IPS-15b (cell line): Measurements from ENCODE around the gene ADAM23.

Experiments
- H3K27me3 ChIP-seq: one replicate; pipeline ENCODE4 v1.6.1; 2013; ENCODE audit warnings: low read length; ENCODE audit not compliant: control insufficient read depth, insufficient read depth
- H3K36me3 ChIP-seq: one replicate; pipeline ENCODE4 v1.6.1; 2013; ENCODE audit warnings: low read length; ENCODE audit not compliant: control insufficient read depth, insufficient read depth
- H3K4me1 ChIP-seq: one replicate; pipeline ENCODE4 v1.6.1; 2013; ENCODE audit warnings: mild to moderate bottlenecking, low read length; ENCODE audit not compliant: control insufficient read depth, insufficient read depth
- H3K4me3 ChIP-seq: one replicate; pipeline ENCODE4 v1.5.1; 2013; ENCODE audit warnings: low read depth, low read length
- H3K9ac ChIP-seq: one replicate; pipeline ENCODE4 v1.6.1; 2013; ENCODE audit warnings: low read depth, mild to moderate bottlenecking, low read length
- H3K9me3 ChIP-seq: one replicate; pipeline ENCODE4 v1.6.1; 2013; ENCODE audit warnings: mild to moderate bottlenecking, low read length; ENCODE audit not compliant: control insufficient read depth, insufficient read depth

The ADAM23 gene

GRCh38 chr2:206585335-206585734, 142.0 kb downstream of the ADAM23 start:
- H3K36me3 ChIP-seq, result no peaks in the 10 kb centered on the region

GRCh38 chr2:206586609-206587008, 143.3 kb downstream of the ADAM23 start:
- Histone ChIP-seq H3K27me3 (no peaks in the 10 kb centered on the region), H3K4me3 (no peak overlapping the region), H3K4me1 (peaks cover 4% of the 10 kb centered on the region), H3K9ac (no peak overlapping the region), H3K9me3 (no peaks in the 10 kb centered on the region), H3K36me3 (no peaks in the 10 kb centered on the region)

More at GRCh38 chr2:206585335-206585734, 142.0 kb downstream of the ADAM23 start:
- H3K4me3 ChIP-seq, result no peak overlapping the region
- peaks cover 4% of the 10 kb centered on the region for H3K4me1 ChIP-seq
- no peak overlapping the region for H3K9ac ChIP-seq
- H3K27me3 ChIP-seq, result no peaks in the 10 kb centered on the region
- H3K9me3 ChIP-seq, result no peaks in the 10 kb centered on the region

GRCh38 chr2:206597717-206598218, 154.4 kb downstream of the ADAM23 start:
- H3K9ac ChIP-seq, result no peak overlapping the region
- H3K27me3 ChIP-seq, result no peaks in the 10 kb centered on the region
- no peak overlapping the region for H3K4me3 ChIP-seq
- no peaks in the 10 kb centered on the region for H3K4me1 ChIP-seq
- peaks cover 3% of the 10 kb centered on the region for H3K36me3 ChIP-seq
- no peaks in the 10 kb centered on the region for H3K9me3 ChIP-seq

GRCh38 chr2:206603243-206603642, 159.9 kb downstream of the ADAM23 start:
- H3K27me3 ChIP-seq, result no peaks in the 10 kb centered on the region
- H3K4me1 ChIP-seq, result no peaks in the 10 kb centered on the region
- H3K36me3 ChIP-seq, result no peaks in the 10 kb centered on the region
- no peak overlapping the region for H3K9ac ChIP-seq
- no peak overlapping the region for H3K4me3 ChIP-seq
- no peaks in the 10 kb centered on the region for H3K9me3 ChIP-seq

GRCh38 chr2:206610451-206610850, 167.1 kb downstream of the ADAM23 start:
- Histone ChIP-seq H3K36me3 (no peaks in the 10 kb centered on the region), H3K4me1 (no peaks in the 10 kb centered on the region), H3K9me3 (no peaks in the 10 kb centered on the region), H3K4me3 (no peak overlapping the region), H3K27me3 (no peaks in the 10 kb centered on the region), H3K9ac (no peak overlapping the region)

- no peak overlapping the region for H3K9ac ChIP-seq
These were observed 167.9 kb downstream of the ADAM23 start for GRCh38 chr2:206611191-206611590.

GRCh38 chr2:206611736-206612135, 168.4 kb downstream of the ADAM23 start:
- no peaks in the 10 kb centered on the region for H3K27me3 ChIP-seq
- no peaks in the 10 kb centered on the region for H3K4me1 ChIP-seq
- H3K9ac ChIP-seq, result no peak overlapping the region
- H3K9me3 ChIP-seq, result no peaks in the 10 kb centered on the region
- H3K4me3 ChIP-seq, result no peak overlapping the region
- no peaks in the 10 kb centered on the region for H3K36me3 ChIP-seq

More at GRCh38 chr2:206611191-206611590, 167.9 kb downstream of the ADAM23 start:
- Histone ChIP-seq H3K4me3 (no peak overlapping the region), H3K4me1 (no peaks in the 10 kb centered on the region), H3K9me3 (no peaks in the 10 kb centered on the region), H3K27me3 (no peaks in the 10 kb centered on the region), H3K36me3 (no peaks in the 10 kb centered on the region)

- Histone ChIP-seq H3K36me3 (no peaks in the 10 kb centered on the region), H3K27me3 (no peaks in the 10 kb centered on the region), H3K9me3 (no peaks in the 10 kb centered on the region), H3K9ac (no peak overlapping the region), H3K4me3 (no peak overlapping the region), H3K4me1 (no peaks in the 10 kb centered on the region)
These were observed 171.5 kb downstream of the ADAM23 start for GRCh38 chr2:206614811-206615210.

- no peaks in the 10 kb centered on the region for H3K36me3 ChIP-seq
- H3K9ac ChIP-seq, result no peak overlapping the region
- H3K4me3 ChIP-seq, result no peak overlapping the region
- no peaks in the 10 kb centered on the region for H3K4me1 ChIP-seq
- no peaks in the 10 kb centered on the region for H3K9me3 ChIP-seq
- no peaks in the 10 kb centered on the region for H3K27me3 ChIP-seq
These were observed 172.2 kb downstream of the ADAM23 start for GRCh38 chr2:206615417-206616089.

GRCh38 chr2:206616151-206616550, 172.8 kb downstream of the ADAM23 start:
- Histone ChIP-seq H3K27me3 (no peaks in the 10 kb centered on the region), H3K9ac (no peak overlapping the region), H3K4me1 (no peaks in the 10 kb centered on the region)

GRCh38 chr2:206619011-206619410, 175.7 kb downstream of the ADAM23 start:
- Histone ChIP-seq H3K9ac (no peak overlapping the region), H3K27me3 (no peaks in the 10 kb centered on the region), H3K9me3 (no peaks in the 10 kb centered on the region), H3K4me3 (no peak overlapping the region), H3K4me1 (no peaks in the 10 kb centered on the region), H3K36me3 (no peaks in the 10 kb centered on the region)

More at GRCh38 chr2:206616151-206616550, 172.8 kb downstream of the ADAM23 start:
- no peaks in the 10 kb centered on the region for H3K36me3 ChIP-seq
- H3K4me3 ChIP-seq, result no peak overlapping the region
- no peaks in the 10 kb centered on the region for H3K9me3 ChIP-seq

- Histone ChIP-seq H3K4me3 (no peak overlapping the region), H3K27me3 (no peaks in the 10 kb centered on the region), H3K4me1 (peaks cover 5% of the 10 kb centered on the region), H3K9ac (no peak overlapping the region), H3K36me3 (no peaks in the 10 kb centered on the region), H3K9me3 (no peaks in the 10 kb centered on the region)
These were observed 182.8 kb downstream of the ADAM23 start for GRCh38 chr2:206626108-206626507.
